ENCODE data around the gene CACNB4. TPM values are rescaled to one million over a fixed set of nuclear protein-coding genes. Genes with fewer than 3 reads are reported as not detected.

The CACNB4 gene
- total and polyA plus RNA-seq, 2 of the 4 experiments (the other 2 are of a cell fraction): 0.12 to 0.36 TPM

- Histone ChIP-seq H3K56ac (ENCODE audit: extremely low read depth, insufficient read depth, low read length) (no peak overlapping the region), H4K5ac (ENCODE audit: low read depth, low read length) (no peak overlapping the region), H2BK5ac (ENCODE audit: low read depth, low read length, poor library complexity, severe bottlenecking) (no peak overlapping the region), H3K79me1 (ENCODE audit: low read depth in 1 of 2, low read length in 2 of 2) (no peaks in the 10 kb centered on the region), H3K18ac (ENCODE audit: low read depth, low read length) (no peak overlapping the region), H3K27me3 (ENCODE audit: control insufficient read depth, insufficient read depth, low read length) (no peaks in the 10 kb centered on the region; the same call in none of the 2 replicates), H3K36me3 (ENCODE audit: control insufficient read depth, insufficient read depth, low read length) (no peaks in the 10 kb centered on the region), H2AFZ (replicated peaks; ENCODE audit: low read length, poor library complexity) (no peak overlapping the region), H3K27ac (ENCODE audit: insufficient read depth, low read length) (no peak overlapping the region), H3K4me1 (ENCODE audit: control insufficient read depth, insufficient read depth, low read length) (no peaks in the 10 kb centered on the region; the same call in none of the 2 replicates), H2BK120ac (ENCODE audit: low read depth, low read length) (no peak overlapping the region), H2AK5ac (ENCODE audit: low read depth, low read length) (no peak overlapping the region), H2AK9ac (replicated peaks; ENCODE audit: low read depth, low read length, poor library complexity) (no peak overlapping the region), H3K4me2 (ENCODE audit: low read depth, low read length) (no peak overlapping the region), H3K4me3 (ENCODE audit: insufficient read depth, low read depth, low read length) (no peak overlapping the region), H3K9ac (ENCODE audit: low read depth, low read length) (no peak overlapping the region), H4K91ac (ENCODE audit: insufficient read depth, low read depth, low read length) (no peak overlapping the region), H3K14ac (replicated peaks; ENCODE audit: low read depth, low read length) (no peak overlapping the region), H4K20me1 (ENCODE audit: insufficient read depth, low read length) (no peaks in the 10 kb centered on the region), H3K9me3 (ENCODE audit: control insufficient read depth, insufficient read depth, low read length) (no peaks in the 10 kb centered on the region), H3K9me1 (ENCODE audit: insufficient read depth, low read length) (peaks cover 3% of the 10 kb centered on the region; the same call in 1 of the 2 replicates), H2BK15ac (ENCODE audit: low read depth, low read length) (no peak overlapping the region), H3K4ac (ENCODE audit: low read depth, low read length) (no peak overlapping the region), H2BK20ac (ENCODE audit: low read depth, low read length) (no peak overlapping the region), H4K8ac (ENCODE audit: low read depth in 2 of 2, low read length in 2 of 2) (no peak overlapping the region), H3K23ac (ENCODE audit: low read depth, low read length) (no peak overlapping the region)
- intact Hi-C loops (cut with micrococcal nuclease) (no loop called here), dilution Hi-C loops (cut with HindIII; ENCODE audit: low sequenced_read_pairs, unreplicated experiment) (no loop called here), in situ Hi-C loops (cut with MboI; ENCODE audit: low sequenced_read_pairs) (no loop called here)
- no peak for TF ChIP-seq BHLHE40 (IDR thresholded peaks at IDR 0.05; ENCODE audit: low read depth, low read length)
- TF ChIP-seq CTCF (conservative IDR thresholded peaks at IDR 0.05; ENCODE audit: low read depth, low read length): no peak
- no peak for TF ChIP-seq FOS (IDR thresholded peaks at IDR 0.05; ENCODE audit: low read depth, low read length)
- no peak for TF ChIP-seq NFE2L2 (IDR thresholded peaks at IDR 0.05; ENCODE audit: low read depth, low read length)
- TF ChIP-seq MAZ (IDR thresholded peaks at IDR 0.05; ENCODE audit: borderline replicate concordance, low read depth, low read length): no peak
- TF ChIP-seq RCOR1 (IDR thresholded peaks at IDR 0.05; ENCODE audit: insufficient replicate concordance, low read length): no peak
- no peak for TF ChIP-seq ELK1 (IDR thresholded peaks at IDR 0.05; ENCODE audit: borderline replicate concordance, low read depth, low read length)
- TF ChIP-seq CHD1 (IDR thresholded peaks at IDR 0.05; ENCODE audit: low read depth, low read length): no peak
- no peak for TF ChIP-seq USF2 (IDR thresholded peaks at IDR 0.05; ENCODE audit: low read depth, low read length)
- TF ChIP-seq MXI1 (IDR thresholded peaks at IDR 0.05; ENCODE audit: borderline replicate concordance, low read depth, low read length): no peak
- TF ChIP-seq RFX5 (IDR thresholded peaks at IDR 0.05; ENCODE audit: low read depth, low read length): no peak
- no peak for TF ChIP-seq SMC3 (IDR thresholded peaks at IDR 0.05; ENCODE audit: low read depth, low read length)
- no peak for TF ChIP-seq MAFK (IDR thresholded peaks at IDR 0.05; ENCODE audit: low read depth, low read length)
- TF ChIP-seq CEBPB (IDR thresholded peaks at IDR 0.05; ENCODE audit: low read depth, low read length): no peak
- no peak for TF ChIP-seq RAD21 (IDR thresholded peaks at IDR 0.05; ENCODE audit: low read length)
- TF ChIP-seq POLR2A (IDR thresholded peaks at IDR 0.05; ENCODE audit: low read depth, low read length): no peak
- ChIA-PET POLR2A (ENCODE audit: unreplicated experiment) (no interaction called here), CTCF (no interaction called here)
- no TSS peak for BruUV-seq (replicated peaks)
- DNase-seq: no peak
- WGBS, 2 experiments (ENCODE audit: extremely low coverage in 2 of 2, insufficient read length in 1 of 2): 50% methylated on average over 1 of the region's 1 CpG; no CpG with 5 or more reads in 1 of the 2 experiments
- ATAC-seq (ENCODE audit: low read depth): peak; percentile 35
Measured at GRCh38 chr2:152067823-152068222, 31.0 kb downstream of the CACNB4 start.
